ENCODE measurements around the gene ENPP3. TPM values are rescaled to one million over a fixed set of nuclear protein-coding genes. Genes with fewer than 3 reads are reported as not detected.
A peak's percentile ranks its signal among the peaks of the same experiment; 100 is the strongest.

ENPP3 gene
- total and polyA plus RNA-seq, 2 experiments from 2014 or later, result 0.98 to 2.7 TPM

- no peaks in the 10 kb centered on the region for H3K79me2 ChIP-seq
Observed at GRCh38 chr6:131727467-131727866, 90.4 kb downstream of the ENPP3 start.

GRCh38 chr6:131727868-131728267 is 90.8 kb downstream of the ENPP3 start:
- 70% methylated on average over 4 of the region's 4 CpGs for WGBS (ENCODE audit: low lambda C conversion rate, missing lambda C conversion rate)
- no peaks in the 10 kb centered on the region for H4K20me1 ChIP-seq (ENCODE audit: insufficient read depth, poor library complexity, severe bottlenecking)
- H3K4me1 ChIP-seq (ENCODE audit: insufficient read depth), result no peaks in the 10 kb centered on the region
- H3K4me3 ChIP-seq, result no peak overlapping the region
- no peak overlapping the region for H3K4me2 ChIP-seq
- no peak overlapping the region for H3K27ac ChIP-seq
- TF ChIP-seq CTCF (IDR thresholded peaks at IDR 0.05; ENCODE audit: poor library complexity), result no peak
- no peaks in the 10 kb centered on the region for H3K36me3 ChIP-seq (replicated peaks; ENCODE audit: insufficient read depth, low read depth)
- no peak for DNase-seq (ENCODE audit: low spot score)
- no peaks in the 10 kb centered on the region for H3K79me2 ChIP-seq
- H2AFZ ChIP-seq, result no peak overlapping the region
- no peaks in the 10 kb centered on the region for H3K9me2 ChIP-seq (replicated peaks; ENCODE audit: insufficient read depth)
- no peaks in the 10 kb centered on the region for H3K27me3 ChIP-seq
- H3K9me3 ChIP-seq (ENCODE audit: low read depth), result no peaks in the 10 kb centered on the region

More at GRCh38 chr6:131727467-131727866, 90.4 kb downstream of the ENPP3 start:
- H3K4me2 ChIP-seq, result no peak overlapping the region
- WGBS (ENCODE audit: low lambda C conversion rate, missing lambda C conversion rate), result 96% methylated on average over 5 of the region's 5 CpGs
- no peak overlapping the region for H3K27ac ChIP-seq
- H3K27me3 ChIP-seq, result no peaks in the 10 kb centered on the region
- no peak overlapping the region for H3K4me3 ChIP-seq
- H3K9me3 ChIP-seq (ENCODE audit: low read depth), result no peaks in the 10 kb centered on the region
- H3K4me1 ChIP-seq (ENCODE audit: insufficient read depth), result no peaks in the 10 kb centered on the region
- TF ChIP-seq CTCF (IDR thresholded peaks at IDR 0.05; ENCODE audit: poor library complexity), result no peak
- TF ChIP-seq EZH2phosphoT487 (IDR thresholded peaks at IDR 0.05; ENCODE audit: low read depth, severe bottlenecking, unreplicated experiment), result no peak
- TF ChIP-seq EZH2 (IDR thresholded peaks at IDR 0.05; ENCODE audit: borderline replicate concordance), result no peak
- H3K9me2 ChIP-seq (replicated peaks; ENCODE audit: insufficient read depth), result no peaks in the 10 kb centered on the region
- H3K36me3 ChIP-seq (replicated peaks; ENCODE audit: insufficient read depth, low read depth), result no peaks in the 10 kb centered on the region
- no peaks in the 10 kb centered on the region for H4K20me1 ChIP-seq (ENCODE audit: insufficient read depth, poor library complexity, severe bottlenecking)
- no peak for DNase-seq (ENCODE audit: low spot score)
- H2AFZ ChIP-seq, result no peak overlapping the region

GRCh38 chr6:131728296-131728939 is 91.3 kb downstream of the ENPP3 start:
- no peaks in the 10 kb centered on the region for H3K9me3 ChIP-seq (ENCODE audit: low read depth)
- TF ChIP-seq EZH2 (IDR thresholded peaks at IDR 0.05; ENCODE audit: borderline replicate concordance), result no peak
- no peak for TF ChIP-seq CTCF (IDR thresholded peaks at IDR 0.05; ENCODE audit: poor library complexity)
- no peak for TF ChIP-seq EZH2phosphoT487 (IDR thresholded peaks at IDR 0.05; ENCODE audit: low read depth, severe bottlenecking, unreplicated experiment)
- peak overlapping the region; percentile 2 for H3K4me2 ChIP-seq
- no peaks in the 10 kb centered on the region for H3K9me2 ChIP-seq (replicated peaks; ENCODE audit: insufficient read depth)
- no peak overlapping the region for H3K4me3 ChIP-seq
- H3K4me1 ChIP-seq (ENCODE audit: insufficient read depth), result no peaks in the 10 kb centered on the region
- H2AFZ ChIP-seq, result no peak overlapping the region
- no peaks in the 10 kb centered on the region for H4K20me1 ChIP-seq (ENCODE audit: insufficient read depth, poor library complexity, severe bottlenecking)
- 64% methylated on average over 3 of the region's 3 CpGs for WGBS (ENCODE audit: low lambda C conversion rate, missing lambda C conversion rate)
- H3K79me2 ChIP-seq, result no peaks in the 10 kb centered on the region
- no peak for DNase-seq (ENCODE audit: low spot score)
- H3K36me3 ChIP-seq (replicated peaks; ENCODE audit: insufficient read depth, low read depth), result no peaks in the 10 kb centered on the region
- no peaks in the 10 kb centered on the region for H3K27me3 ChIP-seq
- H3K27ac ChIP-seq, result no peak overlapping the region

Measured in hepatocyte (in vitro differentiated cells).